EH (cell line): ENCODE measurements around the gene COL5A3.
"Not testable (repeated sequence)": the region's sequence is repeated elsewhere in the genome, so short reads cannot be mapped to it uniquely, and the experiment has no call there.

Source experiments
- DNase-seq: peaks from one replicate; pipeline ENCODE4 v3.0.0-alpha.2; 2015; ENCODE audit warnings: low read depth

Gene COL5A3

DNA sequence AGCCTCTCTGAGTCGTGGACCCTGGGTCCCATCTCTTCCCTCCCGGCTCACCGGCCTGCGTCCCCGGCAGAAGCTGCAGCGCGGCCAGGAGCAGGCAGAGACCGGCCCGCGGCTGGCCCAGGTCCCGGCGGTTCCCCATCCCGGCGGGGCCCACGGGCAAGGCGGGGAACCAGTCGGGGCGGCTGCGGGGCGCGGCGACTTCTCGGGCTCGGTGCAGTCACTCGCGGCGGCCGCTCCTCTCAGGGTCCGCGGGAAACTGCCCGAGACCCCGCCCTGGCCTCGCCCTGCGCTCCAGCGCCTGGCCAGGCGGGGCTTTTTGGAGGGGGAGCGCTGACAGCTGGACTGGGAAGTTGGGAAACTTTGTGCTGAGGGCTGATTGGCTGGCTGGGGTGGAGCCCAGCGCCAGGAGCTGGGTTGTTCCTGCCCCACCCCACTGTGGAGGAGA, at the start of gene COL5A3:
Gene COL5A3 (minus strand): TSS at position 258 of the 445 bp plus-strand sequence. CDS start 119 bp downstream, at position 139.
- DNase-seq: peak; percentile 83

DNA sequence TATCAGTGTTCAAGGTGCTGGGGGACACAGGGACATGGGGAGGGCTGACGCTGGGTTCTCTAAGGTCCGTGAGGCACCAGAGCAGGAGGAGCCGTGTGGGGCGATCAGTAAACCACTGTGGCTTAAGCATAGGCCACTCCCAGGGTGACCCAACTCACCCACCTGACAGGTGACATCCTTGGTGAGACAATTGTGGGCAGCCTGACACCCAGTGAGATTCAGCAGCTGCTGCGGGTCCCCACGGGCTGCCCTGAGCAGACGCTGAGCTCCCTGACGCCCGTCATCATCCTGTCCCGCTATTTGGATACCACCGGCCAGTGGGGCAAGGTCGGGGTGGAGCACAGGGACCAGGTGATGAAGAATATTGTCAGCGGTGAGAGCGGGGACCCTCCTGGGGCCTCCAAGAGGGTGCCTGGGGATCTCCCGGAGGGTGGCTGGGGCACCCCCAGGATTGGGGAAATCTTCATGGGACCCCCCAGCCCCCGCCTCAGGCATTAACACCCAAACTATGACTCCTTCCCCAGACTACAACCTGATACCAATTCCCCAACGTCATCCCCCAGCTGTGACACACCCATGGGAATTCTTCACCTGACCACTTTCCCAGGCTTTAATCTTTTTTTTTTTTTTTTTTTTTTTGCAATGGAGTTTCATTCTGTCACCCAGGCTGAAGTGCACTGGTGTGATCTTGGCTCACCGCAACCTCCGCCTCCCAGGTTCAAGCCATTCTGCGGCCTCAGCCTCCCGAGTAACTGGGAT, 42.5 kb upstream of the COL5A3 start:
- no peak for DNase-seq

DNA sequence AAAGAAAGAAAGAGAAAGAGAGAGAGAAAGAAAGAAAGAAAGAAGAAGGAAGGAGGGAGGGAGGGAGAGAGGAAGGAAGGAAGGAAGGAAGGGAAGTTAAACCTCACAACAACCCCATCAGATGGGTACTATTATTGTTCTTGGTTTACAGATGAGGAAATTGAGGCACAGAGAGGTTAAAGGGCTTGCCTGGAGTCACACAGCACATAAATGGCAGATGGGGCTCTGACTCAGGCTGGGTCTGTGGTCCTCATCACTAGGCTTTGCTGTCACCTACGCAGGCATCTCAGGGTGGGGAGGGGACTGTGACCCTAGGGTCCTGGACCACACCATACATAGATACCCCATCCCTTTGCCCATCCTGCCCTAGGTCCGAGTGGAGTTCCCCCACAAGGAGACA, 39.3 kb upstream of the COL5A3 start:
- DNase-seq: no peak

DNA sequence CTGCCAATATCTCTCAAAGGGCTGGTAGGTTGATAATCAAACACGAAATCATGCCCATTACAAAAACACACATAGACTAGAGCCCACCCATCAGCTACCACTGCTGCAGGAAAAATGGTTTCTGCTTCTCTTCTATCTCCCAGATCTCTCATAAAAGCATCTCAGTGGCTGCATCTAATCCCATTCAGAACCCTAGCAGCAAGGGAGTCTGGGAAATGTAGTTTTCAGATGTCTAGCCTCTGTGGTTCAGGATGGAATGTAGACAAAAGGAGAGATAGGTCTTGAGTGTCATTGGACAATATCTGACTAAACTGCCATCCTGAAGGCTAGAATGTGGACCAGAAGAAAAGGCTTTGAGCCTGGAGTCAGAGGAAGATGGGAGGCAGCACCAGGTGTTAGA, 35.1 kb upstream of the COL5A3 start:
- DNase-seq: peak; percentile 45

DNA sequence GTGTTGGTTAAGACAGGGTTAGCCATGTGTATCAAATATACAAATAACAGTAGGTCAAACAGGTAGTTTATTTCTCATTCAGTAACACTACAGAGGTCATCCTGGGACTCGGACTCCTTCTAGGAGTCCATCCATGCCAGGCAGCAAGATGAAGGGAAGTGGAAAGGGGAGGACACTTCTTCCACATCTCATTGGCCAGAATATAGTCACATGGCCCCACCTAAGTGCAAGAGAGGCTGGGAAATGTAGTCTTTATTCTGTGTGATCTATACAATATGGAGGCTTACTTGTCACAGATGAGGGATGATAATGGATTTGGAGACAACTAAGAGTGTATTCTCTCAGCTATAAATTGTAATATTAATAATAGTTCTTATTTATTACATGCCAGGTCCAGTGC, 34.1 kb upstream of the COL5A3 start:
- peak; percentile 42 for DNase-seq

DNA sequence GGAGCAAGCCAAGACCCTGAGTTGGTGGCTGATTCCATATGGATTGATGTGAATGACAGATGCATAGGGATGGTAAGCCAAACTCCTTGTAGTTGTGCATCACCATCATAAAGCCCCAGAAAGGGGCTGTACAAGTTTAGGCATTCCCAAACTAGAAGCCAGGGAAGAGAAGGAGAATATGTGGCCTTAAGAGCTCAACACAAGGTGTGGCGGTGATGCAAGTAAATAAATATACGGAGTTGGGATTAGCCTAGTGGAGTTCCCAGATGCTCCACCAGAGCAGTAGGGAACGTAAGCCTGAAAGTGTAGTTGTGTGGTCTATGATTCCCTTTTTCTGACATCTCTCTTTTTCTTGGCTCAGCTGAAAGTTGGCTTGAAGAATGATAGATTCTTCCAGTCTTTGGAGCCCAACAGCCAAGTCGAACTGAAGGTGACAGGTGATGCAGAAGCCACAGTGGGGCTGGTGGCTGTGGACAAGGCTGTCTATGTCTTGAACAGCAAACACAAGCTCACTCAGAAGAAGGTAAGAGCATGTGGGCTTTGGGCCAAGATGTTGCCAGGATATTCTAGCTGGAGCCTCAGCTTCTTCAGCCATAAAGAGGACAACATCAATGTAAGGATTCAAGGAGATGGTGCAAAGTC, 33.1 kb upstream of the COL5A3 start:
- peak; percentile 6 for DNase-seq

DNA sequence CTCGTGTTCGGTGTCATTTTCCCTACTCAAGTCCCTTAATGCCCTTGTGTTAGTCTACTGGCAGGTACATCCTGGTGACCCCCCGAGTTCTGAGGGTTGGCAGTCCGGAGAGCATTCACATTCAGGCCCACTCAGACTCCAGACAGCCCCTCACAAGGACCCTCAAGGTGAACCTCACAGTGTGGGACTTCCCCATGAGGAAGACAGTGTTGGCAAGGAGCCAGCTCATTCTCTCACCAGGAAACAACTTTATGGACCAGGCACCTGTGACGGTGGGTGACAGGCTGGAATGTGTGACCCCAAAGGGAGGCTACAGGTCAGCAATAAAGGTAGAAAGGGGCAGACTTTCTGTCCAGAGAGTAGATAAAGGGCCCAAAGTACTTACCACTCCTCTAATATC, 27.5 kb upstream of the COL5A3 start:
- DNase-seq: no peak

DNA sequence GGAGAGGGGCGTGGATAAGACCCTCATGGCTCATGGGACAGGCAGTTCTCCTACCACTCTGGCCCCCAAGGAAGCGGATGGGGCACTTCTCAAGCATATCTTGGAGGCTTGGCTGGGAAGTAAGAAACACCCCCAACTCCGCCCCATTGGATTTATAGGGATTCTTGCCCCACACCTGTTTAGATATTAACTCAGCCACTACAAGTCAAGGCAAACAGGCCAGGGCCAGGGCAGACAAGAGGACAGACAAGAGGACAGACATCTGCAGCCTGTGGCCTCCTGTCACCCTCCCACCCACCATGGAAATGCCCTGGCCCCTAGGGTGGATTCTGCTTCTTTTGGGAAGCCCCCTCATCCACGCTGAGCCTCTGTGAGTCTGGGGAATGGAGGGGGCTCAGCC, 27.1 kb upstream of the COL5A3 start:
- no peak for DNase-seq

DNA sequence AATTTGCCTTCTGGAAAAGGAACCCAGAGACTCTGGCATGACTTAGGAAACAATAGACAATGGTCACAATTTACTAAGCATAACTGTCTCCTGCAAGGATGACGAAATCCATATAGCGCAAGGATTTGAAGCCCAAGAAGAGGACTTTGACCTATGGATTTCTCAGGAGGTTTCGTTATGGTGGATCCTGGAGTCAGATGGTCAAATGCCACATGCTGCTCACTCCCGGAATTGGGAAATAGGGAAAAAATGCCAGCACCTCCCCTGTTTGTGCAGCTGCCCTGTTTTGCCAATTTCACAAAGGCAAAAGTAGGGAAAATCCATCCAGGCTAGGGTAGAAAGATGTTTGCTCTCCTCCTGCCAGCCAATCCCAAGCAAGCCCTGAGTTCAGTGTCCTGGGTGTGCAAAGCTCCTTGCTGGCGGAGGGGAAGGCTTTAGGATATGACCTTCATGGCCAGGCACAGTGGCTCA, 26.3 kb upstream of the COL5A3 start:
- DNase-seq: no peak

DNA sequence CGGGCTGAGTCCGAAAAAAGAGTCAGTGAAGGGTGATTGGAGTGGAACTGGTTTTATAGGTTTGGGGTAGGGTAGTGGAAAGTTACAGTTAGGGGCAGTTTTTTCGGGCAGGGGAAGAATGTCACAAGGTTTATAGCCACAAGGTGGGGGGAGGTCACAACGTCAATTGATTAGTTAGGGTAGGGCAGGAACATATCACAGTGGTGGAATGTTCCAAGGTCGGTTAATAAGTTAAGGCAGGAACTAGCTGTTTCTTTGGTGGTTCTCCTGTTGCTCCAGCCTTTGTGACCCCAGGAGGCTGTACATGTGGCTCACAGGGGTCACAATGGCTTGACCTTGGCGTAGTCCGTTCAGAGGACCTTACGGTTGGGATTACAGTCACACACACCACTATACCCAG, 23.3 kb upstream of the COL5A3 start:
- DNase-seq: no peak

DNA sequence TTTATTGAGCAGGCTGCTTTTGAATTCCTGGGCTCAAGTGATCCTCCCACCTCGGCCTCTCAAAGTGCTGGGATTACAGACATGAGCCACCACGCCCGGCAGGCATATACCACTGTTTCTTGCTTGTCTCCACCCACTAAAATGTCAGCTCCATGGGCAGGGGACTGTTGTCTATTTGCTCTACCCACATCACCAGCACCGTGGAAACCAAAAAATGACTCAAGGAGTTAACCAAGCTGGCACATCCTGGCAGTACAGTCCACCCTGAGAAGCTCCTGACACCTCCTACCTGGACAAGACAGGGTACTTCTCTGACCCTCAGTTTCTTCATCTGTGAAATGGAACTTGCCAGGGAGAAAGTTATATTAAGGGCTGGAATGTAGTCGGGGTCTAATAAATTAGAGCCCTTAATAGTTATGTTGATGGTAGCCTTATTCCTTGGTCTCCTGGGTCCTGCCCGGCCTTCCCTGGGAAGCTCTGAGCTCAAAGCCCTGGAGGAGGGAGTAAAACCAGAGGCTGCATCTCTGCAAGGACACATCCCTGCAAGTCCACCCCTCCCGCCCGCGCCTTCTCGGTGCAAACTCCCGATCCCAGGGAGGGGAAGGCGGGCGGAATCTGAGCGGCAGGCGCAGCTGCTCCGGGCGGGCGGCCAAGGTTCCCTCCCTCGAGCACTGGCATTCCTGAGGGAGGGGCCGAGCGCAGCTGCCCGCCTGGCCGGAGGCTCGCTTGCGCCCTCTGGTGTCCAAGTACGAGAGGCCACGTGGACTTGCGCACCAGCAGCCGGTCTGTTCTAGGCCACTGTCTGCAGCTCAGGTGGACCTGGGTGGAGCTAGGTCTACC, 17.1 kb upstream of the COL5A3 start:
- DNase-seq: peak; percentile 95

DNA sequence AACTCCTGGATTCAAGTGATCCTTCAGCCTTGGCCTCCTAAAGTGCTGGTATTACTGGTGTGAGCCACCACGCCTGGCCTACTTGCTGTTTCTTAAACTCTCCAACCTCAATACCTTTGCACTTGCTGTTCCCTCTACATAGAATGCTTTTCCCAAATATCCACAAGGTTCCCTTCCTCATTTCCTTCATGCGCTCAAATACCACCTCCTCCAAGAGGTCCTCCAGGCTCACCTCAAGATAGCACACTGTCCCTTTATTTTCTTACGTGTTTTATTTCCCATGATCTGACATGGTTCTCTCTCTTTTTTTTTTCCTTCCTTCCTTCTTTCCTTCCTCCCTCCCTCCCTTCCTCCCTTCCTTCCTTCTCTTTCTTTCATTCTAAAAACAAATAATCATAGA, 16.4 kb upstream of the COL5A3 start:
- DNase-seq: no peak

DNA sequence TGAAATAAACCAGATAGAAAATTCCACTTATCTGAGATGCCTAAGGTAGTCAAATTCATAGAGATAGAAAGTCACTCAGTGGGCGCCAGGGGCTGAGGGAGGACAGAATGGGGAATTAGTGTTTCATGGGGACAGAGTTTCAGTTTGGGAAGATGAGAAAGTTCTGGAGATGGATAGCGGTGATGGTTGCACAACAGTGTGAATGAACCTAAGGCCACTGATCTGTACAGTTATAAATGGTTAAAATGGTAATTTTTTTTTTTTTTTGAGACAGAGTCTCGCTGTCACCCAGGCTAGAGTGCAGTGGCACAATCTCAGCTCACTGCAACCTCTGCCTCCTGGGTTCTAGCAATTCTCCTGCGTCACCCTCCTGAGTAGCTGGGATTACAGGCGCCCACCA, 12.8 kb upstream of the COL5A3 start:
- not testable (repeated sequence) for DNase-seq

DNA sequence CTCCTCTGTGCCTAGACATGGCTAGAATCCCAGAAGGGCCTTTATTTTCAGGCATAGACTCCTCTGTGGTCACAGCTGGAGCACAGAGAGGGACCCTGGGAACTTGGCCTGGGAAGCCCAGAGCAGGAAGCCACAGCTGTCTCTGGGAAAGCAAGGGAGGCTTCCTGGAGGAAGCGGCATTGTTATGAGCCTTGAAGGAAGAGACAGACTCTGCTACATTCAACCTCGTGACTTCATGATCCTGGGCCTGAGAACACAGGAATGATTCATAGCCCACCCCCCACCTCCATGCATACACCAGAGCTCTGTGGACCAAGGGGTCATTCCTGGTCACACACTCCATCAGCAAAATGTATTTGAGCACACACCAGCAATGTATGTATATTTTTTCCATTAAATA, 11.6 kb upstream of the COL5A3 start:
- DNase-seq: peak; percentile 42

DNA sequence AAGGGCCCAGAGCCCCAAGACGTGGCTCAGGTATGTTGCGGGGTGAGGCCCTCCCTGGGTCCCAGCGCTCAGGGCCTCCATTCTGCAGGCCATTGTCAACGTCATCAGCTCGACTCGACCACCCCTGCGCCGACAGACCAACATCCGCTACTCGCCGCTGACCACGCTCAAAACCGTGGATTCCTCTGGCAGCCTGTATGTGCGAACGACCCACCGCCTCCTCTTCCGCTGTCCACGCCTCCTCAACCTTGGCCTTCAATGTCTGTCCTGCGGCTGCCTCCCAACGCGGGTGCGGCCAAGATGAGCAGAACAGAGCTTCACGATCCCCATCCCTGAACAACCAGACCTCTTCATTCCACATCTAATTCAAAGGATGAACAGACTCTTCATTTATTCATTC, 11.1 kb upstream of the COL5A3 start:
- DNase-seq: no peak

DNA sequence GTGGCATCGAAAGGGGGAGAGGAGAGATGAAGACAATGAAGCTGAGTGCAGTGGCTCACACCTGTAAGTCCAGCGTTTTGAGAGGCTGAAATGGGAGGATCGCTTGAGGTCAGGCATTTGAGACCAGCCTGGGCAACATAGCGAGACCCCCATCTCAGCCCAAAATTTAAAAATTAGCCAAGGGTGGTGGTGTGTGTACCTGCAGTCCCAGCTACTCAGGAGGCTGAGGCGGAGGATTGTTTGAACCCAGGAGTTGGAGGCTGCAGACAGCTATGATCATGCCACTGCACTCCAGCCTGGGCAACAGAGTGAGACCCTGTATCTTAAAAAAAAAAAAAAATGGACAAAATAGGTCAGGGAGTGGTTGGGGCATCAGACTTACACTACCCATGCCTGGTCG, 10.5 kb upstream of the COL5A3 start:
- DNase-seq: no peak

DNA sequence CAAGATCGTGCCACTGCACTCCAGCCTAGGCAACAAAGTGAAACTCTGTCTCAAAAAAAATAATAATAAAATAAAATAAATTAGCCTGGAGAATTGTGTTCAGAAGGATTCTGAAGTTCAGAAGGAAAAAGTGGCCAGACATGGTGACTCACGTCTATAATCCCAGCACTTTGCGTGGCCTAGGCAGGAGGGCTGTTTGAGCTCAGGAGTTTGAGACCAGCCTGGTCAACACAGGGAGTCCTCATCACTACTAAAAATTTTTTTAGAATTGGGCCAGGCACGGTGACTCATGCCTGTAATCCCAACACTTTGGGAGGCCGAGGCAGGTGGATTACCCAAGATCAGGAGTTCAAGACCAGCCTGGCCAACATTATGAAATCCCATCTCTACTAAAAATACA, 8.9 kb upstream of the COL5A3 start:
- DNase-seq: peak; percentile 48

DNA sequence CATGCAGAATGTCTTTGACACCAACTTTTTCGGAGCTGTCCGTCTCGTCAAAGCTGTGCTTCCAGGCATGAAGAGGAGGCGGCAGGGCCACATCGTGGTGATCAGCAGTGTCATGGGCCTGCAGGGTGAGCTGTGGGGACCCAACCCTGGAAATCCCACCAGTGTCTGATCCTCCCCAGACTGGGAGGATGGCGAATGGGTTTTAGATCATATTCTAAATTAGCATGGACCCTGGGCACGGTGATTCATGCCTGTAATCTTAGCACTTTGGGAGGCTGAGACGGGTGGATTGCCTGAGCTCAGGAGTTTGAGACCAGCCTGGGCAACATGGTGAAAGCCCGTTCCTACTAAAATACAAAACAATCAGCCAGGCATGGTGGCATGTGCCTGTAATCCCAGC, 8.5 kb upstream of the COL5A3 start:
- no peak for DNase-seq

DNA sequence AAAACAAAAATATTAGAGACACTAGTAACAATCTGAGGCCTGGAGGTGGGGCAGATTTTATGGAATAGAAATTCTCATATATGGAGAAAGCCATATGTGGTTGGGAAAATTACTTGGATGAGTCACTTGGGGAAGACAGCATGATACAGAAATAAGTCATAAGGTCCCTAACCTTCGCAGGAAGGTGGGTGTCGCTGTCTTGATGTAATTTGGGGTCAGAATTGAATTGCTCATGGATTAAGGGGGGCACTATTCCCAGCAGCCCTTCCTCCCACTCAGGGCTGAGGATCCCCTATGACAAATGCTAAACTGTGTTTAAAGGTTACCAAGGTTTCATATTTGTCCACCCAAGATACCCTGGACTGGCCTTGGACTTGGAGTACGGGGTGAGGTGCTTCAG, 8.0 kb upstream of the COL5A3 start:
- peak; percentile 83 for DNase-seq

DNA sequence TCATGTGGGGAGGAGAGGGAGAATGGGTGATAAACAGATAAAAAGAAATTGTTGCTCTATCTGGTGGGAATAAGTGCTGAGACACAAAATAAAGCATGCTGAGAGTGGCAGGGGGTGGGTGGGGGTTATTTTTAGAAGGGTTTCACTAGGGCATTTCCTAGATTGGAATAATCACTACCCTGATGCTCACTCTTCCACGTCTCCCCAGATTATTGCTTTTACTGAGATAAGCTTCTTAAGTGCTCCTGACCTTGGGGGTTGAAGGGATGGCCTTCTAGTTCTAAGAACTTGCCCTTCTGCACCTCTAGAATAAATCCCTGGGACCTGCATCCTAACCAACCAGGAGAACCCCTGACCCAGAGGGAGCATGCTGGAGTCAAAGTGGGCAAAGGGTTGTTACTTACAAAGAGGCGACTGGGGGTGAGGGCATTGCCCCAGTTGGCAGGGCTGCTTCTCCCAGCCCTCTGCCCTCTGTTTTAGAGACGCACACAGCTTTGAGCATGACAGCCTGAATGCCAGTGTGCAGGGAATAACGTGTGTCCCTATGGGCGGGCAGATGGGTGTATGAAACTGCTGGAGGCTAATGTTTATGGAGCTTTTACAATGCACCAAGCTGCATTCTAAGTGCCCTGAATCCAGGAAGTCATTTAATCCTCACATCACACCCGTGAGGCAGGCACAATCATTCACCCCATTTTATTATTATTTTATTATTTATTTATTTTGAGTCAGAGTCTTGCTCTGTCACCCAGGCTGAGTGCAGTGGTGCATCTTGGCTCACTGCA, 3.7 kb upstream of the COL5A3 start:
- DNase-seq: peak; percentile 53

DNA sequence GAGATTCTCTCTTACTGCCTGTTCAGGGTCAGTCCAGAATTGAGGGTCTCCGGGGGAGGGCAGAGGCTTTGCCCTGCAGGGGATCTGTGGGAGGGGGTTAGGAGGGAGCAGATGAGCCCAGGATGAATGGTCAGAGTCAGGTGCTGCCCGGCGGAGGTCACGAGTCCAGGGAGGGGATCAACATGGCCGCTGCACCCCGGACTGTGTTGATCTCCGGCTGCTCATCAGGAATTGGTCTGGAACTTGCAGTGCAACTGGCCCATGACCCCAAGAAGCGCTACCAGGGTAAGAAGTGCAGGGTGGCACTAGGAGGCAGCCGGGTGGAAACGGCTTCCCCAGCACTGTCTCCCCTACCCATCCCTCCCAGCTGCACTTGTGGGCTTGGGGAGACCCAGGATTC, 3.0 kb upstream of the COL5A3 start, which contains the start of gene RDH8:
Gene RDH8 (plus strand): TSS at position 168 of the 400 bp plus-strand sequence. CDS start 15 bp downstream, at position 183.
- DNase-seq: no peak

DNA sequence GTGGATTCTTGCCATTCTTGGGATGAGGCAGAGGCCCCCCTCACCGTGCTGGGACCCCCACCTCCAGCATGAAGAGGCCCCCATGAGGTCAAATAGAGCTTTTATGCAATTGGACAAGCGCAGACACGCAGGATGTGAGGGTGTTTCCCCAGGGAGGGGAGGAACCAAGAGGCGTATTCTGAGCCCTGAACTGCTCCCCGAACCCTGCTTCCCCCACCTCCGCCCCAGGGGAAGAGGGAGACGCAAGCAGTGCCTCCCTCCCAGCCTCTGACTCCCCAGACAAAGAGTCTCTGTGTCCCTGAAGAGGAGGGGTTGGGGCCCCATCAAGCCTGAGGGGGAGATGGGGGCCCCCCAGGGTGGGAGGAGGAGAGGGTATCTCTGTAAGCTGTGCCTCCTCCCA, 1.7 kb upstream of the COL5A3 start:
- DNase-seq: no peak
